Parathyroid adenoma (tissue), 2 donors: ENCODE measurements around the gene ATN1.

Source experiments
- H2AFZ ChIP-seq: fragments of 300-600 bp; sonication (generic); one replicate; pipeline ENCODE4 v1.7.0; 2017; ENCODE audit warnings: antibody characterized with exemption, mild to moderate bottlenecking
- H3K27ac ChIP-seq: fragments of 300-600 bp; sonication (generic); one replicate; pipeline ENCODE4 v1.7.0; 2017
- H3K27me3 ChIP-seq: fragments of 300-600 bp; sonication (generic); one replicate; pipeline ENCODE4 v1.7.0; 2017; ENCODE audit warnings: low read length; ENCODE audit not compliant: control insufficient read depth, insufficient read depth
- H3K36me3 ChIP-seq: fragments of 300-600 bp; sonication (generic); one replicate; pipeline ENCODE4 v1.7.0; 2017; ENCODE audit warnings: low read length; ENCODE audit not compliant: control insufficient read depth, insufficient read depth
- H3K4me1 ChIP-seq: fragments of 300-600 bp; sonication (generic); one replicate; pipeline ENCODE4 v1.7.0; 2017; ENCODE audit warnings: control low read depth
- H3K4me2 ChIP-seq: fragments of 300-600 bp; sonication (generic); one replicate; pipeline ENCODE4 v1.7.0; 2017; ENCODE audit warnings: low read length
- H3K4me3 ChIP-seq: fragments of 300-600 bp; sonication (generic); one replicate; pipeline ENCODE4 v1.7.0; 2017; ENCODE audit warnings: low read depth, low read length
- H3K79me2 ChIP-seq: fragments of 300-600 bp; sonication (generic); one replicate; pipeline ENCODE4 v1.7.0; 2017; ENCODE audit warnings: control low read depth
- H3K9ac ChIP-seq: fragments of 300-600 bp; sonication (generic); one replicate; pipeline ENCODE4 v1.7.0; 2017; ENCODE audit warnings: mild to moderate bottlenecking
- H3K9me3 ChIP-seq: fragments of 300-600 bp; sonication (generic); one replicate; pipeline ENCODE4 v1.7.0; 2017; ENCODE audit warnings: low read length; ENCODE audit not compliant: control insufficient read depth
- CTCF ChIP-seq: fragments of 300-600 bp; sonication (generic); IDR thresholded peaks from one replicate; pipeline ENCODE4 v1.7.0; 2017; ENCODE audit warnings: antibody characterized with exemption, mild to moderate bottlenecking
- donor health status: primary hyperparathyroidism.

ATN1 gene

GRCh38 chr12:6950401-6950801, 22.6 kb downstream of the ATN1 start:
- no peaks in the 10 kb centered on the region for H3K9me3 ChIP-seq
- no peak for TF ChIP-seq CTCF
- no peak overlapping the region for H3K9ac ChIP-seq
- no peaks in the 10 kb centered on the region for H3K36me3 ChIP-seq
- peaks cover 9% of the 10 kb centered on the region for H3K4me1 ChIP-seq
- H2AFZ ChIP-seq: no peak overlapping the region
- no peaks in the 10 kb centered on the region for H3K27me3 ChIP-seq
- H3K4me3 ChIP-seq: no peak overlapping the region
- H3K79me2 ChIP-seq: no peaks in the 10 kb centered on the region
- H3K4me2 ChIP-seq: no peak overlapping the region
- no peak overlapping the region for H3K27ac ChIP-seq

DNA sequence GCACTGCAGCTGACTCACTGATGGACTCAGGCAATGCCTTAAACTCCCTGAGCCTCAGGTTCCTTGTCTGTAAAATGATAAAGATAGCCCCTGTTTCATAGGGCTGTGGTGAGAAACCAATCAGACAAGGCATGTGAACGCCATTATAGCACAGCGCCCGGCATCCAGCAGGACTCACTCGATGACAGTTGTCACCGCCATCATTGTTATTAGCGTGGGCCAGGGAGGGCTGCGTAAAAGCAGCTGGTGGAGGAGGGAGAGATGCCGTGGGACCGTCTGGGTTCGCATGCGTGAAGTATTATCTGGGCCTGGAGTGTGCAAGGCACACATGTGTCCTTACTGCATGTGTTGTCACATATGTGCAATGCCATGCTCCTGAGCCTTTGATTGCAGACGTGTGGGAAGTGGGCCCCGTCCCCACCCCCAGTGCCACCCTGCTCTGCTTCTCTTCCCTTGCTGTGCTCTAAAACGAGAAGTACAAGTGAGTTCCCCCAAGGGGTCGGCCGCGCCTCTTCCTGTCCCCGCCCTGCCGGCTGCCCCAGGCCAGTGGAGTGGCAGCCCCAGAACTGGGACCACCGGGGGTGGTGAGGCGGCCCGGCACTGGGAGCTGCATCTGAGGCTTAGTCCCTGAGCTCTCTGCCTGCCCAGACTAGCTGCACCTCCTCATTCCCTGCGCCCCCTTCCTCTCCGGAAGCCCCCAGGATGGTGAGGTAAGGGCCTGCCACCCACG, 23.2 kb downstream of the ATN1 start, which contains the start of gene PTPN6:
Gene PTPN6 (plus strand): TSS at position 546 of the 730 bp plus-strand sequence. CDS start 157 bp downstream, at position 703.
- H3K27me3 ChIP-seq: no peaks in the 10 kb centered on the region
- no peak within 1 kb of the TSS for H3K4me2 ChIP-seq
- no peak within 1 kb of the TSS for H3K27ac ChIP-seq
- TF ChIP-seq CTCF: no peak
- H2AFZ ChIP-seq: no peak within 1 kb of the TSS
- no peaks in the 10 kb centered on the region for H3K79me2 ChIP-seq
- H3K36me3 ChIP-seq: no peaks in the 10 kb centered on the region
- no peak within 1 kb of the TSS for H3K9ac ChIP-seq
- peaks cover 7% of the 10 kb centered on the region for H3K4me1 ChIP-seq
- H3K4me3 ChIP-seq: no peak within 1 kb of the TSS
- no peaks in the 10 kb centered on the region for H3K9me3 ChIP-seq

DNA sequence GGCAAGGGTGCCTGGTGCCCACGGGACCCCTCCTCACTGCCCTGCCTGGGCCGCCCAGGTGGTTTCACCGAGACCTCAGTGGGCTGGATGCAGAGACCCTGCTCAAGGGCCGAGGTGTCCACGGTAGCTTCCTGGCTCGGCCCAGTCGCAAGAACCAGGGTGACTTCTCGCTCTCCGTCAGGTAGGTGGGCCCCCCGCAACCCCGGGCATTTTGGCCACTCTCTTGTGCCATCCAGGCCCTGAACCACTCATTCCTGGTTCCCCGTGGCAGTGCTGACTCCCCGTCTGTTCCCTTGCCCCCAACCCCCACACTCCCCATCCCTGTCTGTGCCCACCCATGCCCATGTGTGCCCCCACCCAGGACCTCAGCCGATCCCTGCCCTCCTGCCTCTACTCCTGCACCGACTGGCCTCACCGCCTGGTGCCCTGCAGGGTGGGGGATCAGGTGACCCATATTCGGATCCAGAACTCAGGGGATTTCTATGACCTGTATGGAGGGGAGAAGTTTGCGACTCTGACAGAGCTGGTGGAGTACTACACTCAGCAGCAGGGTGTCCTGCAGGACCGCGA, 23.9 kb downstream of the ATN1 start:
- H3K9ac ChIP-seq: no peak overlapping the region
- no peak overlapping the region for H3K27ac ChIP-seq
- no peak overlapping the region for H3K4me2 ChIP-seq
- no peak overlapping the region for H3K4me3 ChIP-seq
- H3K9me3 ChIP-seq: no peaks in the 10 kb centered on the region
- no peaks in the 10 kb centered on the region for H3K79me2 ChIP-seq
- no peak for TF ChIP-seq CTCF
- no peaks in the 10 kb centered on the region for H3K36me3 ChIP-seq
- H3K4me1 ChIP-seq: peaks cover 11% of the 10 kb centered on the region
- H3K27me3 ChIP-seq: no peaks in the 10 kb centered on the region
- H2AFZ ChIP-seq: no peak overlapping the region

DNA sequence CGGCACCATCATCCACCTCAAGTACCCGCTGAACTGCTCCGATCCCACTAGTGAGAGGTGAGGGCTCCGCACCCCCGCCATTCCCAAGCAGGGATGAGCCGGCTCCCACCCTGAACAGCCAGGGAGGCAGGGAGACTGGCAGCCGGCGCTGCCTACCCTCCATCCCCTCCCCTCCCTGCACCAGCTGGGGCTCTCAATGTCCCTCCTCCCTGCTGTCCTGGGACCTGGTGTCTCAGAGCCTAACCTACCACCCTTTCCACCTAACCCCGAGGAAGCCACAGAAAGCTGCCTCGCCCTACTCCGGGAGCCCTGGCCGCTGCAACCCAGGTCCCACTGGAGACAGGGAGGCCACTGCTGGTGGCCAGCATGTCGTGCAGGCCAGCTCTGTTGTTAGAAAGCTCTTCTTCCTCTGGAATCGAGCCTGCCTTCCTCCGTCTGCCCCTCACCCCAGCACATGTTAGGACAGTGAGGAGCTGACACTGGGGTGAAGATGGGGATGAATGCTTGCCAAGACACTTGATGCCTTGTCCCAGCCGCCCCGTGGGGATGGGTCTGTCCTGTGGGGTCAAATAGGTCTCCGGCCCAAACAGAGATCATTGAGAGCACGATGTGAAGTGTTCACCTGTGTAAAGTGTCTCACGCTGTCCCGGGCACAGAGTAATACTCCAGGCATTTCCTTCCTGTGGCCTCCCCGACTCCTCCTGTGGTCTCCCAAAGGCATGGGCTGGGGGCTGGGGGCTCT, 24.5 kb downstream of the ATN1 start:
- H3K79me2 ChIP-seq: no peaks in the 10 kb centered on the region
- H3K9ac ChIP-seq: no peak overlapping the region
- H3K4me1 ChIP-seq: peaks cover 14% of the 10 kb centered on the region
- no peaks in the 10 kb centered on the region for H3K36me3 ChIP-seq
- no peaks in the 10 kb centered on the region for H3K27me3 ChIP-seq
- no peak overlapping the region for H3K4me2 ChIP-seq
- H2AFZ ChIP-seq: no peak overlapping the region
- no peaks in the 10 kb centered on the region for H3K9me3 ChIP-seq
- H3K27ac ChIP-seq: no peak overlapping the region
- no peak for TF ChIP-seq CTCF
- H3K4me3 ChIP-seq: no peak overlapping the region
